ENCODE data around the gene TCOF1. TPM values are rescaled to one million over a fixed set of nuclear protein-coding genes. Genes with fewer than 3 reads are reported as not detected.

Gene TCOF1
- total RNA-seq, 1 donor from 2014 or later: 19.0 TPM

DNA sequence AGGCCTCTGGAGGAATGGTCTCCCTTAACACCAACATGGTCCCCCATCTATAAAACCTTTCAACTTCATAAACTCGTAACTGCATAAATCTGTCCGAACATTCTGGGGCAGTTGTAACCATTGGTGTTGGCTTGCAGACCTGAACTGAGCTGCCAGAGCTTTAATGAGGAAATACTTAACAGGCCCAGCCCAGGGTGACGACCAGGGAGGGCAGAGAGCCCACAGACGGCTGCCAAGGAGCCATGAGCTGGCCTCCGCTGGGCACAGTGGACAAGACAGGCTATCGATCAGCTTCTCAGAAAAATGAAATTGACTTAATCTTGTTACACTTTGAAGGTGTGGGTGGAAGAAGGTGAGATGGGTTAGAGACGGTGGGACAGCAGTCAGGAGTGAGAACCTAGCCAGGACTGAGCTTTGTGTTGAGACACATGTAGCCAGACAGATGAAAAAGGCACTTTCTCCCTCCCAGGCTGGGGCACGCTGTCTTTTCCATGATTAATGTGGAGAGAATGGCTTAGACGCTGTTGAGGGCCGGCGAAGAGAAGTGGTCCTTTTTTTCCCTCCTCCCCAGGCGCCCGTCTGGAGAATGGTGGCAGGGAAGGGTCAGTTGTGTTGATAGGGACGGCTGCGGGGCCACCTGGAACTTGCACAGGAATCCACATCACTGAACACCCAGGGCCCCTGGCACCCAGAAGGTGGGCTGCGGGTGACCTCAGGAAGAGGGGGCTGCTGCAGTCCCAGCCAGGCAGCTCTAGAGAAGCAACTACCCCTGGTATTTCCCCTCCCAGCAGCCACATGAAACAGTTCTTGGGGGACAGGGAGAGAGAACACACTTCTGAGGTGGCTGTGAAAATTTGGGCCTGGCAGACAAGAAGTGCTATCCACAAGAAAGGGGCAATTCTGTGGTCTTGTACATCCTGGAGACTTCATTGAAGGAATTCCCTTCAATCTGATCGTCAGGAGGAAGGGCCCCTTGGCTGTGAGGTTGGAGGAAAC is 27.3 kb upstream of the TCOF1 start:
- Mint-ChIP-seq H3K4me3 (ENCODE audit: unreplicated experiment) (no peak overlapping the region), H3K27ac (ENCODE audit: unreplicated experiment) (no peak overlapping the region), H3K4me1 (ENCODE audit: low read depth) (no peaks in the 10 kb centered on the region), H3K9me3 (ENCODE audit: low read depth) (no peaks in the 10 kb centered on the region), H3K36me3 (ENCODE audit: low read depth) (no peaks in the 10 kb centered on the region), H3K27me3 (ENCODE audit: low read depth) (no peaks in the 10 kb centered on the region)
- TF ChIP-seq, protein P1, sequence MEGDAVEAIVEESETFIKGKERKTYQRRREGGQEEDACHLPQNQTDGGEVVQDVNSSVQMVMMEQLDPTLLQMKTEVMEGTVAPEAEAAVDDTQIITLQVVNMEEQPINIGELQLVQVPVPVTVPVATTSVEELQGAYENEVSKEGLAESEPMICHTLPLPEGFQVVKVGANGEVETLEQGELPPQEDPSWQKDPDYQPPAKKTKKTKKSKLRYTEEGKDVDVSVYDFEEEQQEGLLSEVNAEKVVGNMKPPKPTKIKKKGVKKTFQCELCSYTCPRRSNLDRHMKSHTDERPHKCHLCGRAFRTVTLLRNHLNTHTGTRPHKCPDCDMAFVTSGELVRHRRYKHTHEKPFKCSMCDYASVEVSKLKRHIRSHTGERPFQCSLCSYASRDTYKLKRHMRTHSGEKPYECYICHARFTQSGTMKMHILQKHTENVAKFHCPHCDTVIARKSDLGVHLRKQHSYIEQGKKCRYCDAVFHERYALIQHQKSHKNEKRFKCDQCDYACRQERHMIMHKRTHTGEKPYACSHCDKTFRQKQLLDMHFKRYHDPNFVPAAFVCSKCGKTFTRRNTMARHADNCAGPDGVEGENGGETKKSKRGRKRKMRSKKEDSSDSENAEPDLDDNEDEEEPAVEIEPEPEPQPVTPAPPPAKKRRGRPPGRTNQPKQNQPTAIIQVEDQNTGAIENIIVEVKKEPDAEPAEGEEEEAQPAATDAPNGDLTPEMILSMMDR (IDR thresholded peaks at IDR 0.05): no peak
- no peak for DNase-seq (ENCODE audit: low spot score)

DNA sequence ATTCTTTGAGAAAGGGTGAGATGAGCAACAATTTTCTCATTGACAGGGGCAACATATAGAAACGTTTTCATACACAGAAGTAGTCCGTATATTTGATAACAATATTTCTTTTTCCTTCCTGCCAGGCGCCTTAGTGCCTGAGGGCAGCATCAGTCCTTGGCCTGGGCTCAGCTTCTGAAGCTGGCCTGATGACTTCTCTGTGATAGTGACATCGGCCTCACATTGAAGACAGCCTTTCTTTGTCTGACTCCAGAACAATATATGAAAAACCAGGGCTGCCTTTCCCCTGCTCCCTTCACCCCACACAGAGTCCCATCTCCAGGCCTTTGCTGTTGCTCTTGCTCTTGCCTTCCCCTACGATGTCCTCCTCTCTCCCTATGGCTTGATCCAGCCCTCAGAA is 24.1 kb upstream of the TCOF1 start:
- Mint-ChIP-seq H3K27me3 (ENCODE audit: low read depth) (no peaks in the 10 kb centered on the region), H3K4me3 (ENCODE audit: unreplicated experiment) (no peak overlapping the region), H3K9me3 (ENCODE audit: low read depth) (no peaks in the 10 kb centered on the region), H3K27ac (ENCODE audit: unreplicated experiment) (no peak overlapping the region), H3K36me3 (ENCODE audit: low read depth) (no peaks in the 10 kb centered on the region), H3K4me1 (ENCODE audit: low read depth) (no peaks in the 10 kb centered on the region)
- no peak for DNase-seq (ENCODE audit: low spot score)
- TF ChIP-seq, protein P1 (IDR thresholded peaks at IDR 0.05): no peak

DNA sequence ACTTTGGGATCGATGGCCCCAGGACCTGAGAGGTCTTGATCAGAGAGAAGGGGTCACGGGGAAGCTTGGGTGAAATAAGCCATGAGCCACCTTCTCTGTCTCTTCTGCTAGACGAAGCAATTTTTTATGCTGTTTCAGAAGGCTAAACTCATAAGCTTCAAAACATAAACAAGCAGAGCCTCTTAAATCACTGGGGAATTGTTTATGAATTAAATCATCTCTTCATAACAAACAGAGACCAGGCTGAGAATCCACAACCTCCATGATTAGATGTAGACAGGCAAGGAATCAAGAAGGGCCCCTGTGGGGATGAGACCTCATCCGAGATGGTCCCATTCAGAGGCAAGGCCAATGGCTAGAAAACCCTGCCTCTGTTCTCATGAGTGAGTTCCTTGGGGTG is 21.7 kb upstream of the TCOF1 start:
- Mint-ChIP-seq H3K27me3 (ENCODE audit: low read depth) (no peaks in the 10 kb centered on the region), H3K4me1 (ENCODE audit: low read depth) (no peaks in the 10 kb centered on the region), H3K27ac (ENCODE audit: unreplicated experiment) (no peak overlapping the region), H3K9me3 (ENCODE audit: low read depth) (no peaks in the 10 kb centered on the region), H3K36me3 (ENCODE audit: low read depth) (no peaks in the 10 kb centered on the region), H3K4me3 (ENCODE audit: unreplicated experiment) (no peak overlapping the region)
- no peak for DNase-seq (ENCODE audit: low spot score)
- TF ChIP-seq, protein P1 (IDR thresholded peaks at IDR 0.05): no peak

DNA sequence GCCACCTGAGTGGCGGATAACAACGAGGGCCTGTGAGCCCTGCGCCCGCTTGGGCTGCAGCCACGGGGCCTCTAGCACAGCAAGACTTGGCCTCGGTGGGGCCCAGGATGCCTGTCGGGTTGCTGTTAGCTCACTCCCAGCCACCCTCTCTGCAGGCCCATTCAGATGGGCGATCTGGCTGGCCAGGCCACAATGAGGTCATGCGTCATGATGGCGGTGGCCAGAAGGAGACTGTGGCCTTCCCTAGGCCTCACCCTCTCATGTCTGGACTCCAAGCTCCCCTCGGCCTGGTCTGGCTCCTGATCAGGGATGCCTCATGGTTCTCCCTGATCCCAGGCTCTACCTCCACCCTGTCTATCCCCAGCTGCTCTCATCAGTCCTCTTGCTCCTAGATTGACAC is 19.0 kb upstream of the TCOF1 start:
- H3K9me3 Mint-ChIP-seq (ENCODE audit: low read depth): no peaks in the 10 kb centered on the region
- DNase-seq (ENCODE audit: low spot score): no peak
- no peak overlapping the region for H3K27ac Mint-ChIP-seq (ENCODE audit: unreplicated experiment)
- H3K27me3 Mint-ChIP-seq (ENCODE audit: low read depth): no peaks in the 10 kb centered on the region
- no peaks in the 10 kb centered on the region for H3K36me3 Mint-ChIP-seq (ENCODE audit: low read depth)
- TF ChIP-seq, protein P1 (IDR thresholded peaks at IDR 0.05): no peak
- H3K4me3 Mint-ChIP-seq (ENCODE audit: unreplicated experiment): no peak overlapping the region
- no peaks in the 10 kb centered on the region for H3K4me1 Mint-ChIP-seq (ENCODE audit: low read depth)

DNA sequence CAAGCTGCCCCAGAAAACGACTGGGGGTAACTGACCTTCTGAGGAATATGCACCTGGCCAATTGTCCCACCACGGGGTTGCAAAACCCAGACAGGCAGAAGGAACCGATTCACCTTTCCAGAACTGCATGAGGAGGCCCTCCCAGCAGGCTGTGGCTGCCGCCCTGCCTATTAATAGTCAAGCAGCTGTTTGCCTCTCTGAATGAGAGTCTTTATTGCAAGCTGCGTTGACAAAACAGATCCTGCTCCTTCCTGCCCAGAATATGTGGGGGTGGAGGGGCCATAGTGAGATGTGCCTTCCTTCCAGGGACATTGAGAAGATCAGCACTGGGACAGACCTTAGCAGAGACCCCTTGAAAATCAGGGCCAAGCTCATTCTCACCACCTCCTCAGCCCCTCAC is 18.3 kb upstream of the TCOF1 start:
- TF ChIP-seq, protein P1 (IDR thresholded peaks at IDR 0.05): no peak
- DNase-seq (ENCODE audit: low spot score): no peak
- Mint-ChIP-seq H3K27ac (ENCODE audit: unreplicated experiment) (no peak overlapping the region), H3K4me1 (ENCODE audit: low read depth) (no peaks in the 10 kb centered on the region), H3K9me3 (ENCODE audit: low read depth) (no peaks in the 10 kb centered on the region), H3K4me3 (ENCODE audit: unreplicated experiment) (no peak overlapping the region), H3K27me3 (ENCODE audit: low read depth) (no peaks in the 10 kb centered on the region), H3K36me3 (ENCODE audit: low read depth) (no peaks in the 10 kb centered on the region)
